ENCODE data around the gene TMEM259. TPM values are rescaled to one million over a fixed set of nuclear protein-coding genes. Genes with fewer than 3 reads are reported as not detected.
A peak's percentile ranks its signal among the peaks of the same experiment; 100 is the strongest.

Gene TMEM259
- total and polyA plus RNA-seq, 9 of the 15 experiments (the other 6 are each of a cell fraction or from before 2014, with no cell fraction given), result 0.52 to 231 (median 63.6) TPM

DNA sequence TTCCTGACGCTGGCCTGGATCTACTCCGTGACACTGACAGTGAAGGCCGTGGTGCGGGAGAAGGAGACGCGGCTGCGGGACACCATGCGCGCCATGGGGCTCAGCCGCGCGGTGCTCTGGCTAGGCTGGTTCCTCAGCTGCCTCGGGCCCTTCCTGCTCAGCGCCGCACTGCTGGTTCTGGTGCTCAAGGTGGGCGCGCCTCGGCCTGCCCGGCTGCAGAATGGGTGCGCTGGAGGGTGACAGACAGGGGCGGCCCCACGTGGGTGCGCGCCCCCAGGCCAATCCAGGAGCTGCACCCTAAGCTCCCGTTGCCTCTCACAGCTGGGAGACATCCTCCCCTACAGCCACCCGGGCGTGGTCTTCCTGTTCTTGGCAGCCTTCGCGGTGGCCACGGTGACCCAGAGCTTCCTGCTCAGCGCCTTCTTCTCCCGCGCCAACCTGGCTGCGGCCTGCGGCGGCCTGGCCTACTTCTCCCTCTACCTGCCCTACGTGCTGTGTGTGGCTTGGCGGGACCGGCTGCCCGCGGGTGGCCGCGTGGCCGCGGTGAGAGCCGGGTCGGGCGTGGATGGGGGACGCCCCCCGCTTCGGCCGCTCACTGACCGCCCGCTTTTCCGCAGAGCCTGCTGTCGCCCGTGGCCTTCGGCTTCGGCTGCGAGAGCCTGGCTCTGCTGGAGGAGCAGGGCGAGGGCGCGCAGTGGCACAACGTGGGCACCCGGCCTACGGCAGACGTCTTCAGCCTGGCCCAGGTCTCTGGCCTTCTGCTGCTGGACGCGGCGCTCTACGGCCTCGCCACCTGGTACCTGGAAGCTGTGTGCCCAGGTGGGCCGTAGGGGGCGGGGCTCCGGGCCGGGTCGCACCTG, 26.1 kb upstream of the TMEM259 start (continued):
- TF ChIP-seq ADNP (tag; IDR thresholded peaks at IDR 0.05) (no peak), CSDE1 (IDR thresholded peaks at IDR 0.05) (no peak), BCL6 (CRISPR knock-in tag; IDR thresholded peaks at IDR 0.05) (no peak), ZNF444 (CRISPR knock-in tag; IDR thresholded peaks at IDR 0.05) (no peak), ZNF134 (CRISPR knock-in tag; conservative IDR thresholded peaks at IDR 0.05) (no peak), RBM25 (IDR thresholded peaks at IDR 0.05; ENCODE audit: low read depth, low read length, severe bottlenecking) (peak; percentile 86), PURB (CRISPR knock-in tag; IDR thresholded peaks at IDR 0.05; ENCODE audit: low read depth) (no peak), CBX1 (IDR thresholded peaks at IDR 0.05; ENCODE audit: low read depth) (peak; percentile 11; the same call in 1 of the 2 replicates), ZNF583 (CRISPR knock-in tag; IDR thresholded peaks at IDR 0.05) (no peak), LARP7 (IDR thresholded peaks at IDR 0.05) (no peak), EWSR1 (IDR thresholded peaks at IDR 0.05; ENCODE audit: borderline replicate concordance, low read depth, partially characterized antibody) (no peak), ZNF75A (CRISPR knock-in tag; IDR thresholded peaks at IDR 0.05) (no peak), PPARD (CRISPR knock-in tag; IDR thresholded peaks at IDR 0.05) (no peak), HNRNPL (IDR thresholded peaks at IDR 0.05; ENCODE audit: low read depth, low read length) (peak; percentile 68), KDM2B (CRISPR knock-in tag; IDR thresholded peaks at IDR 0.05) (no peak), HMGN3 (IDR thresholded peaks at IDR 0.05; ENCODE audit: borderline replicate concordance, extremely low read depth, insufficient read length, low read depth, low read length) (no peak), PML (IDR thresholded peaks at IDR 0.05; ENCODE audit: low read length) (no peak), ZC3H8 (IDR thresholded peaks at IDR 0.05) (no peak), NR4A1 (CRISPR knock-in tag; IDR thresholded peaks at IDR 0.05) (no peak), NR4A1 (tag; IDR thresholded peaks at IDR 0.05) (no peak), XRCC4 (IDR thresholded peaks at IDR 0.05; ENCODE audit: extremely low read depth, insufficient read depth, insufficient read length) (no peak), PHF8 (IDR thresholded peaks at IDR 0.05; ENCODE audit: borderline replicate concordance, low read length) (no peak), POLR2A (conservative IDR thresholded peaks at IDR 0.05) (no peak), ZNF121 (CRISPR knock-in tag; conservative IDR thresholded peaks at IDR 0.05) (no peak), ZNF354B (CRISPR knock-in tag; IDR thresholded peaks at IDR 0.05) (no peak)
- TF ChIP-seq, protein P1, sequence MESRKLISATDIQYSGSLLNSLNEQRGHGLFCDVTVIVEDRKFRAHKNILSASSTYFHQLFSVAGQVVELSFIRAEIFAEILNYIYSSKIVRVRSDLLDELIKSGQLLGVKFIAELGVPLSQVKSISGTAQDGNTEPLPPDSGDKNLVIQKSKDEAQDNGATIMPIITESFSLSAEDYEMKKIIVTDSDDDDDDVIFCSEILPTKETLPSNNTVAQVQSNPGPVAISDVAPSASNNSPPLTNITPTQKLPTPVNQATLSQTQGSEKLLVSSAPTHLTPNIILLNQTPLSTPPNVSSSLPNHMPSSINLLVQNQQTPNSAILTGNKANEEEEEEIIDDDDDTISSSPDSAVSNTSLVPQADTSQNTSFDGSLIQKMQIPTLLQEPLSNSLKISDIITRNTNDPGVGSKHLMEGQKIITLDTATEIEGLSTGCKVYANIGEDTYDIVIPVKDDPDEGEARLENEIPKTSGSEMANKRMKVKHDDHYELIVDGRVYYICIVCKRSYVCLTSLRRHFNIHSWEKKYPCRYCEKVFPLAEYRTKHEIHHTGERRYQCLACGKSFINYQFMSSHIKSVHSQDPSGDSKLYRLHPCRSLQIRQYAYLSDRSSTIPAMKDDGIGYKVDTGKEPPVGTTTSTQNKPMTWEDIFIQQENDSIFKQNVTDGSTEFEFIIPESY (CRISPR knock-in tag; IDR thresholded peaks at IDR 0.05), result peak; percentile 99
